A549 (cell line): ENCODE data around the gene PNP. TPM values are rescaled to one million over a fixed set of nuclear protein-coding genes. Genes with fewer than 3 reads are reported as not detected.
A peak's percentile ranks its signal among the peaks of the same experiment; 100 is the strongest.

Source experiments
- ATAC-seq, 2 experiments: fragments of 200-7000 bp in 1 of 2; fragments of >200 bp in 1 of 2; cut with Nextera tagmentation in 1 of 2; cut with Tn5 transposase in 1 of 2; 3 replicates each; pipeline versions ENCODE4 v1.8.0 to v1.9.1; 2018 to 2020; ENCODE audit warnings: mild to moderate bottlenecking in 1 of 2, moderate library complexity in 1 of 2
- CTCF ChIA-PET: fragments of 300-600 bp; sonication (Branson Sonifier 250); formaldehyde crosslinking; extraction: SDS; loops from one replicate; lab custom pipeline; 2021; ENCODE audit warnings: antibody characterized with exemption, inconsistent platforms; lab: Yijun Ruan, JAX
- POLR2A ChIA-PET: fragments of 350-600 bp; formaldehyde crosslinking; extraction: SDS; loops from one replicate; lab custom pipeline; 2021; ENCODE audit warnings: antibody characterized with exemption, inconsistent platforms; lab: Yijun Ruan, JAX
- DNase-seq, 2 experiments: peaks; one replicate each; pipeline versions ENCODE4 v3.0.0 to v3.0.0-alpha.2; 2011 to 2016; ENCODE audit warnings: low read depth in 1 of 2, low spot score in 1 of 2
- FAIRE-seq: peaks from 2 replicates; lab custom pipeline; 2011; peaks lifted over from hg19 to GRCh38; lab: Jason Lieb, UNC
- H3K27ac ChIP-seq, 2 experiments: fragments of >200 bp; sonication (Bioruptor Twin); formaldehyde crosslinking; 3 replicates each; pipeline ENCODE4 v1.5.1; 2016 to 2017
- H3K4me1 ChIP-seq: fragments of >200 bp; sonication (Bioruptor Twin); formaldehyde crosslinking; 3 replicates; pipeline ENCODE4 v1.6.1; 2016
- H3K4me2 ChIP-seq: fragments of >200 bp; sonication (Bioruptor Twin); formaldehyde crosslinking; 3 replicates; pipeline ENCODE4 v1.6.1; 2016
- H3K4me3 ChIP-seq: fragments of >200 bp; sonication (Bioruptor Twin); formaldehyde crosslinking; 3 replicates; pipeline ENCODE4 v1.5.1; 2016
- H3K9me3 ChIP-seq: fragments of >200 bp; sonication (Bioruptor Twin); formaldehyde crosslinking; 3 replicates; pipeline ENCODE4 v1.6.1; 2016
- CBX2 ChIP-seq: fragments of 200-600 bp; sonication (generic); IDR thresholded peaks from 2 replicates; pipeline ENCODE4 v1.6.1; 2016; ENCODE audit warnings: low read depth, mild to moderate bottlenecking, borderline replicate concordance
- CBX8 ChIP-seq: fragments of 200-600 bp; sonication (generic); IDR thresholded peaks from 2 replicates; pipeline ENCODE4 v1.6.1; 2016
- CEBPB ChIP-seq, 2 experiments: fragments of >200 bp in 1 of 2; sonication (Bioruptor Twin) in 1 of 2; formaldehyde crosslinking in 1 of 2; IDR thresholded peaks; 2 replicates each; pipeline ENCODE4 v1.6.1; 2012 to 2016
- CHD2 ChIP-seq: fragments of 150-350 bp; IDR thresholded peaks from 2 replicates; pipeline ENCODE4 v1.6.1; 2014; ENCODE audit warnings: low read length; ENCODE audit not compliant: partially characterized antibody
- CHD4 ChIP-seq: fragments of 200-600 bp; sonication (generic); IDR thresholded peaks from 2 replicates; pipeline ENCODE4 v1.6.1; 2016; ENCODE audit warnings: antibody characterized with exemption, mild to moderate bottlenecking, borderline replicate concordance
- CTCF ChIP-seq: fragments of >200 bp; sonication (Bioruptor Twin); formaldehyde crosslinking; IDR thresholded peaks from 3 replicates; pipeline ENCODE4 v1.5.1; 2016
- EHMT2 ChIP-seq: fragments of 200-600 bp; sonication (generic); IDR thresholded peaks from 2 replicates; pipeline ENCODE4 v1.6.1; 2016; ENCODE audit warnings: antibody characterized with exemption, low read depth, mild to moderate bottlenecking, moderate library complexity
- ELK1 ChIP-seq: fragments of 150-350 bp; IDR thresholded peaks from 2 replicates; pipeline ENCODE4 v1.6.1; 2014; ENCODE audit warnings: low read depth, mild to moderate bottlenecking, low read length
- FOSL2 ChIP-seq, 2 experiments: fragments of 450-650 bp in 1 of 2; fragments of >200 bp in 1 of 2; sonication (Bioruptor Twin) in 1 of 2; formaldehyde crosslinking; IDR thresholded peaks; 2 replicates each; pipeline versions ENCODE4 v1.5.0 to v1.6.1; 2016 to 2020; ENCODE audit warnings: mild to moderate bottlenecking in 1 of 2, moderate library complexity in 1 of 2
- FOXS1 ChIP-seq: fragments of 250-450 bp; sonication (Bioruptor Pico); IDR thresholded peaks from 2 replicates; pipeline ENCODE4 v1.5.0; 2020; ENCODE audit warnings: mild to moderate bottlenecking, moderate library complexity
- HDAC2 ChIP-seq: fragments of 200-600 bp; sonication (generic); IDR thresholded peaks from 2 replicates; pipeline ENCODE4 v1.6.1; 2016
- HOXA7 ChIP-seq: fragments of 250-450 bp; sonication (Bioruptor Pico); IDR thresholded peaks from 2 replicates; pipeline ENCODE4 v1.5.0; 2020; ENCODE audit warnings: mild to moderate bottlenecking, moderate library complexity
- HOXB13 ChIP-seq: fragments of 250-450 bp; sonication (Bioruptor Pico); IDR thresholded peaks from 2 replicates; pipeline ENCODE4 v1.5.0; 2020; ENCODE audit warnings: low read depth, mild to moderate bottlenecking, moderate library complexity
- HOXB5 ChIP-seq: fragments of 250-450 bp; sonication (Bioruptor Pico); IDR thresholded peaks from 2 replicates; pipeline ENCODE4 v1.5.0; 2020; ENCODE audit warnings: mild to moderate bottlenecking, moderate library complexity
- JUN ChIP-seq, 2 experiments: fragments of >200 bp; sonication (Bioruptor Twin); formaldehyde crosslinking; IDR thresholded peaks; 2 replicates in 1 of 2; 3 replicates in 1 of 2; pipeline ENCODE4 v1.6.1; 2016 to 2017
- JUNB ChIP-seq: fragments of >200 bp; sonication (Bioruptor Twin); formaldehyde crosslinking; IDR thresholded peaks from 2 replicates; pipeline ENCODE4 v1.6.1; 2016
- KDM1A ChIP-seq: fragments of 200-600 bp; sonication (generic); IDR thresholded peaks from 2 replicates; pipeline ENCODE4 v1.6.1; 2016; ENCODE audit warnings: low read depth, mild to moderate bottlenecking
- MAFK ChIP-seq: fragments of 450-650 bp; IDR thresholded peaks from 2 replicates; pipeline ENCODE4 v1.6.1; 2014; ENCODE audit not compliant: partially characterized antibody
- MAZ ChIP-seq: fragments of 150-350 bp; IDR thresholded peaks from 2 replicates; pipeline ENCODE4 v1.6.1; 2014; ENCODE audit warnings: antibody characterized with exemption, low read depth, low read length, borderline replicate concordance
- NFE2L2 ChIP-seq: fragments of 150-350 bp; conservative IDR thresholded peaks from 2 replicates; pipeline ENCODE4 v1.6.1; 2014; ENCODE audit warnings: low read length
- PHF8 ChIP-seq: fragments of 200-600 bp; sonication (generic); IDR thresholded peaks from 2 replicates; pipeline ENCODE4 v1.6.1; 2016; ENCODE audit warnings: low read depth, mild to moderate bottlenecking, antibody characterized with exemption, moderate library complexity, borderline replicate concordance
- RARB ChIP-seq: fragments of 250-450 bp; sonication (Bioruptor Pico); IDR thresholded peaks from 2 replicates; pipeline ENCODE4 v1.8.0; 2021; ENCODE audit warnings: mild to moderate bottlenecking, moderate library complexity
- RCOR1 ChIP-seq: fragments of 150-350 bp; IDR thresholded peaks from 2 replicates; pipeline ENCODE4 v1.6.1; 2014; ENCODE audit warnings: antibody characterized with exemption, low read length, low read depth
- RFX5 ChIP-seq: fragments of 450-650 bp; IDR thresholded peaks from 2 replicates; pipeline ENCODE4 v1.7.1; 2014; ENCODE audit warnings: antibody characterized with exemption, mild to moderate bottlenecking, moderate library complexity
- SMC3 ChIP-seq: fragments of >200 bp; sonication (Bioruptor Twin); formaldehyde crosslinking; IDR thresholded peaks from 3 replicates; pipeline ENCODE4 v1.6.1; 2018; ENCODE audit warnings: inconsistent platforms
- TFCP2L1 ChIP-seq: fragments of 250-450 bp; sonication (Bioruptor Pico); IDR thresholded peaks from 2 replicates; pipeline ENCODE4 v1.5.0; 2021; ENCODE audit warnings: mild to moderate bottlenecking
- TP53 ChIP-seq: fragments of 250-450 bp; sonication (Bioruptor Pico); IDR thresholded peaks from 2 replicates; pipeline ENCODE4 v1.5.0; 2021; ENCODE audit warnings: mild to moderate bottlenecking, moderate library complexity
- ZC3H11A ChIP-seq: fragments of 450-650 bp; IDR thresholded peaks from 2 replicates; pipeline ENCODE4 v1.6.1; 2014; ENCODE audit warnings: antibody characterized with exemption, mild to moderate bottlenecking
- ZFP36 ChIP-seq: fragments of 450-650 bp; IDR thresholded peaks from 2 replicates; pipeline ENCODE4 v1.6.1; 2014; ENCODE audit warnings: borderline replicate concordance; ENCODE audit not compliant: partially characterized antibody
- ZNF302 ChIP-seq: fragments of 250-450 bp; sonication (Bioruptor Pico); IDR thresholded peaks from 2 replicates; pipeline ENCODE4 v1.9.0; 2021; ENCODE audit warnings: inconsistent platforms, mild to moderate bottlenecking, moderate library complexity
- ZSCAN20 ChIP-seq: fragments of 250-450 bp; sonication (Bioruptor Pico); IDR thresholded peaks from 2 replicates; pipeline ENCODE4 v1.8.0; 2022; ENCODE audit warnings: mild to moderate bottlenecking, moderate library complexity
- WGBS: methylation state at CpG from one replicate; pipeline ENCODE4 v1.1.6; 2017; ENCODE audit errors: missing lambda C conversion rate; 5-methylcytosine and 5-hydroxymethylcytosine counted together
- polyA plus RNA-seq, 4 experiments: library from polyadenylated mRNA; depleted of rRNA in 3 of 4; stranded (reverse); fragments of >200 nt; fragmentation: RNase III in 1 of 4; extraction: RNeasy Plus Mini Kit Qiagen cat#74134 plus additional on column Dnase treatment in 1 of 4; gene quantifications; 2 replicates in 3 of 4; 3 replicates in 1 of 4; pipeline ENCODE4 v1.2.3, GENCODE V29; 2011 to 2017
- TF ChIP-seq, protein P1 (sequence below): IDR thresholded peaks from 2 replicates; pipeline ENCODE4 v1.6.1; 2012; ENCODE audit warnings: low read depth, borderline replicate concordance
- TF ChIP-seq, protein P2 (sequence below): fragments of 200-600 bp; sonication (generic); IDR thresholded peaks from 2 replicates; pipeline ENCODE4 v1.6.1; 2016; ENCODE audit warnings: antibody characterized with exemption, mild to moderate bottlenecking, moderate library complexity

PNP gene
- polyA plus RNA-seq, 2 of the 4 experiments (the other 2 are of a cell fraction), result 95.9 to 111 TPM

GRCh38 chr14:20461225-20462141 is 7.7 kb upstream of the PNP start, which contains the start of gene PIP4P1:
Gene PIP4P1, minus strand, starts transcription at chr14:20461434. Its CDS starts 109 bp downstream, at chr14:20461325.
- CTCF ChIA-PET, result interaction anchor here (1.1 to 2.4 kb wide), 4 partner anchors 46 to 152 kb away, joined by 3 to 8 read pairs (median 6); no protein-coding TSS in a partner anchor
- POLR2A ChIA-PET, result interaction anchor here (0.5 to 2.3 kb wide), 16 partner anchors 8 to 223 kb away, joined by 3 to 44 read pairs (median 4); partner anchors contain the start of genes PARP2, PNP, RNASE4 and TEP1
- H3K4me2 ChIP-seq, result peak within 1 kb of the TSS; percentile 85
- peak; percentile 96 to 100 for DNase-seq
- 5% methylated on average over 22 of the region's 67 CpGs for WGBS
- H3K9me3 ChIP-seq, result no peaks in the 10 kb centered on the region
- ATAC-seq, result peak; percentile 94 to 98
- H3K4me1 ChIP-seq, result peaks cover 31% of the 10 kb centered on the region
- peak within 1 kb of the TSS; percentile 85 to 92 for H3K27ac ChIP-seq
- peak; percentile 97 for FAIRE-seq
- H3K4me3 ChIP-seq, result peak within 1 kb of the TSS; percentile 85
- no peak for TF ChIP-seq HOXA7 (CRISPR knock-in tag)
- TF ChIP-seq CBX8, result no peak
- TF ChIP-seq FOSL2 (IDR thresholded peaks at IDR 0.05), result no peak
- TF ChIP-seq FOSL2 (CRISPR knock-in tag; IDR thresholded peaks at IDR 0.05), result no peak
- no peak for TF ChIP-seq EHMT2
- peak; percentile 50 to 81; a peak in 3 of 4 replicates for TF ChIP-seq CEBPB (IDR thresholded peaks at IDR 0.05)
- 0 out of 2 replicates have a peak, but pooled peaks have one; percentile 39 for TF ChIP-seq HOXB5
- TF ChIP-seq TP53, result 0 out of 2 replicates have a peak, but pooled peaks have one; percentile 52
- TF ChIP-seq RARB (CRISPR knock-in tag), result no peak
- TF ChIP-seq JUNB, result no peak
- 0 out of 2 replicates have a peak, but pooled peaks have one; percentile 30 for TF ChIP-seq TFCP2L1 (CRISPR knock-in tag)
- TF ChIP-seq CBX2, result no peak
- TF ChIP-seq RCOR1, result no peak
- TF ChIP-seq MAFK, result peak; percentile 96
- no peak for TF ChIP-seq KDM1A
- no peak for TF ChIP-seq HDAC2
- TF ChIP-seq RFX5, result peak; percentile 76
- peak; percentile 66 to 68; a peak in 3 of 5 replicates for TF ChIP-seq JUN (IDR thresholded peaks at IDR 0.05)
- peak; percentile 73; the same call in 1 of the 2 replicates for TF ChIP-seq ZSCAN20 (CRISPR knock-in tag)
- TF ChIP-seq PHF8, result peak; percentile 75; the same call in 1 of the 2 replicates
- TF ChIP-seq, protein P1, sequence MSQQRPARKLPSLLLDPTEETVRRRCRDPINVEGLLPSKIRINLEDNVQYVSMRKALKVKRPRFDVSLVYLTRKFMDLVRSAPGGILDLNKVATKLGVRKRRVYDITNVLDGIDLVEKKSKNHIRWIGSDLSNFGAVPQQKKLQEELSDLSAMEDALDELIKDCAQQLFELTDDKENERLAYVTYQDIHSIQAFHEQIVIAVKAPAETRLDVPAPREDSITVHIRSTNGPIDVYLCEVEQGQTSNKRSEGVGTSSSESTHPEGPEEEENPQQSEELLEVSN, result peak; percentile 82
- TF ChIP-seq HOXB13 (CRISPR knock-in tag), result peak; percentile 86; the same call in 1 of the 2 replicates
- peak; percentile 36 for TF ChIP-seq CHD2
- TF ChIP-seq MAZ, result no peak
- TF ChIP-seq CHD4, result no peak
- no peak for TF ChIP-seq NFE2L2
- no peak for TF ChIP-seq ELK1
- TF ChIP-seq CTCF, result no peak
- peak; percentile 58; the same call in 1 of the 2 replicates for TF ChIP-seq ZNF302
- TF ChIP-seq ZC3H11A, result no peak
- TF ChIP-seq, protein P2, sequence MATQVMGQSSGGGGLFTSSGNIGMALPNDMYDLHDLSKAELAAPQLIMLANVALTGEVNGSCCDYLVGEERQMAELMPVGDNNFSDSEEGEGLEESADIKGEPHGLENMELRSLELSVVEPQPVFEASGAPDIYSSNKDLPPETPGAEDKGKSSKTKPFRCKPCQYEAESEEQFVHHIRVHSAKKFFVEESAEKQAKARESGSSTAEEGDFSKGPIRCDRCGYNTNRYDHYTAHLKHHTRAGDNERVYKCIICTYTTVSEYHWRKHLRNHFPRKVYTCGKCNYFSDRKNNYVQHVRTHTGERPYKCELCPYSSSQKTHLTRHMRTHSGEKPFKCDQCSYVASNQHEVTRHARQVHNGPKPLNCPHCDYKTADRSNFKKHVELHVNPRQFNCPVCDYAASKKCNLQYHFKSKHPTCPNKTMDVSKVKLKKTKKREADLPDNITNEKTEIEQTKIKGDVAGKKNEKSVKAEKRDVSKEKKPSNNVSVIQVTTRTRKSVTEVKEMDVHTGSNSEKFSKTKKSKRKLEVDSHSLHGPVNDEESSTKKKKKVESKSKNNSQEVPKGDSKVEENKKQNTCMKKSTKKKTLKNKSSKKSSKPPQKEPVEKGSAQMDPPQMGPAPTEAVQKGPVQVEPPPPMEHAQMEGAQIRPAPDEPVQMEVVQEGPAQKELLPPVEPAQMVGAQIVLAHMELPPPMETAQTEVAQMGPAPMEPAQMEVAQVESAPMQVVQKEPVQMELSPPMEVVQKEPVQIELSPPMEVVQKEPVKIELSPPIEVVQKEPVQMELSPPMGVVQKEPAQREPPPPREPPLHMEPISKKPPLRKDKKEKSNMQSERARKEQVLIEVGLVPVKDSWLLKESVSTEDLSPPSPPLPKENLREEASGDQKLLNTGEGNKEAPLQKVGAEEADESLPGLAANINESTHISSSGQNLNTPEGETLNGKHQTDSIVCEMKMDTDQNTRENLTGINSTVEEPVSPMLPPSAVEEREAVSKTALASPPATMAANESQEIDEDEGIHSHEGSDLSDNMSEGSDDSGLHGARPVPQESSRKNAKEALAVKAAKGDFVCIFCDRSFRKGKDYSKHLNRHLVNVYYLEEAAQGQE, result no peak
- TF ChIP-seq SMC3, result no peak
- TF ChIP-seq FOXS1 (CRISPR knock-in tag), result 0 out of 2 replicates have a peak, but pooled peaks have one; percentile 57
- TF ChIP-seq ZFP36, result no peak
